Stimulated activated CD8-positive, alpha-beta memory T cell treated with anti-CD3 and anti-CD28 coated beads, Interleukin-7, amount 100 ng/mL, for 4 hours (primary cell): ENCODE data around the gene CRADD.
"Not testable (repeated sequence)": the region's sequence is repeated elsewhere in the genome, so short reads cannot be mapped to it uniquely, and the experiment has no call there.

Source experiments
- DNase-seq, 2 donors: peaks; one replicate each; pipeline ENCODE4 v3.0.0-alpha.2; 2020; ENCODE audit warnings: low read depth in 2 of 2

Gene CRADD

GRCh38 chr12:93706824-93707223 lies 29.6 kb downstream of the CRADD start:
- no peak for DNase-seq

DNA sequence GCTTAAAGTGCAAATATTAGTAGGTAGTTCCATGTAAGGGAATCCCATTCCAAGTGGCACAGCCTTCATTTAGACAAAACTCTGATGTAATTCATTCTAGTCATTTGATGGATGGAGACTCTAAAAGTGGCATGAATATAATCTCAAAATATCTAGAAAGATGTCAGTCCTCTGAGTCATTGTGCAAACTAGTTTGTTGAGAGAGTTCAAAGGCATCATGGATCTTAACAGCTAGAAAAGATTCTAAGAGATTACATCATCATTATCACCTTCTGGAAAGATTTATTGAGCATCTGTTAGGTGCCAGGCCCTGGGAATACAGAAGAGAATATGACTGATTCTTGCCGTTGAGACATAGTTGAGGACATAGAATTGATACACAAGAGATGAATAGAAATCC lies 30.7 kb downstream of the CRADD start:
- DNase-seq: no peak

GRCh38 chr12:93708952-93709351 lies 31.8 kb downstream of the CRADD start:
- no peak for DNase-seq

GRCh38 chr12:93709386-93709785 lies 32.2 kb downstream of the CRADD start:
- no peak for DNase-seq

- DNase-seq: no peak
These were observed 33.4 kb downstream of the CRADD start for GRCh38 chr12:93710574-93710926.

- not testable (repeated sequence) for DNase-seq
These were observed 34.3 kb downstream of the CRADD start for GRCh38 chr12:93711502-93711901.

GRCh38 chr12:93712200-93712599 lies 35.0 kb downstream of the CRADD start:
- DNase-seq: no peak

GRCh38 chr12:93713060-93713459 lies 35.9 kb downstream of the CRADD start:
- DNase-seq: no peak

DNA sequence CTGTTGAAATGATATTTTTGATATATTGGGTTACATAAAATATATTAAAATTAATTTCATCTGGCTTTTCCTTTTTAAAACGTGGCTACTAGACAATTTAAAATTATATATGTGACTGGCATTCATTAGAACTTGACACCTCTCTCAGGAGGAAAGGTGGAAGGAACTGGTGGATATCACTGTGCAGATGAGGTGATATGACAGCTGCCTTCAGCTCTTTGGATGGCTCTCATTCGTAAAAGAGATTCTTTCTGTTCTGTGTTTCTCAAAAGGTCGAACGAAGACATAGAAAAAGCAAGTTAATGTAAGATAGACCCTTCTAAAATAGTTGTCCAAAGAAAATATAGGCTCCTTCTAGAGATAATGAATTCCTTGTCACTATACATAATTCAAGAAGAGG lies 36.6 kb downstream of the CRADD start:
- no peak for DNase-seq

GRCh38 chr12:93714382-93714781 lies 37.2 kb downstream of the CRADD start:
- no peak for DNase-seq

DNA sequence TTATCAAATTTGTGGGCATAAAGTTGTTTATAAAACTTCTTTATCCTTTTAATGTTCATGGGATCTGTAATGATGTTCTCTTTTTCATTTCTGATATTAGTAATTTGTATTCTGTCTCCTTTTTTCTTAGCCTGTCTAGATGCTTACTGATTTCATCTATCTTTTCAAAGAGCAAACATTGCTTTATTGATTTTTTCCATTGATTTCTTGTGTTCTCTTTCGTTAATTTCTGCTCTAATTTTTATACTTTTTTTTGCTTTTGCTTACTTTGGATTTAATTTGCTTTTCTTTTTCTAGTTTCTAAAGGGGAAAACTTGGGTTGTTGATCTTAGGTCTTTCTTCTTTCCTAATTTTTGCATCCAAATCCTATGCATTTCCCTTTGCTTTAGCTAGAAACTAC lies 42.5 kb downstream of the CRADD start:
- no peak for DNase-seq

- DNase-seq: no peak
These were observed 43.4 kb downstream of the CRADD start for GRCh38 chr12:93720559-93720958.

GRCh38 chr12:93722179-93722578 lies 45.0 kb downstream of the CRADD start:
- DNase-seq: no peak

DNA sequence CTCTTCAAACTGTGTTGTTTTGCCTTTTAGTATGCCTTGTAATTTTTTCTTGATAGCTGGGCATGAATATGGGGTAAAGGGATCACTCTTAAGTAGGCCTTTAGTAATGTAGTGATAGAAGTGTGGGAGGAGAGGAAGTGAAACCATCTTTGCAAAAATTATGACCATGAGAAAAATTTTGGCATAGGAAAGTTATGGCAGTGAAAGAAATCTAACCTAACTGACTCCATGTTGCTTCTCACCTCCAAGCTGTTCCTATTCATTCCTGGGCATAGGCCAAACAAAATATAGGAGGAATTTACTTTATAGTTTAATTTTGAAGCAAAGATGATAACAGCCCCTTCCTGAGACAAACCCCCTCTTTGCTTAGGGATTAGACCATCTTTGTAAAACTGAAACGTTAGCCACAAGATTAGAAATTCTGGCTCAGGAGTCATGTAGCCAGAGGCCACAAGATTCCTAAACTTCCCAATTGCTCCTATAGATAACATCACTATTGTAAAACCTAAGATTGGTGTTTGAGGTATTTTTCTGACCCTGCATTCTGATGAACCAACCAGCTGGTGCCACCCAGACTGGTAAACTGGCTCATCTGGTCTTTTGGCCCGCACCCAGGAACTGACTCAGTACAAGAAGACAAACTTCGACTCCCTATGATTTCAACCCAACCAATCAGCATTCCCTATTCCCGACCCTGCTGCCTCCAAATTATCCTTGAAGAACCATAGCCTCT lies 45.8 kb downstream of the CRADD start:
- DNase-seq: no peak

DNA sequence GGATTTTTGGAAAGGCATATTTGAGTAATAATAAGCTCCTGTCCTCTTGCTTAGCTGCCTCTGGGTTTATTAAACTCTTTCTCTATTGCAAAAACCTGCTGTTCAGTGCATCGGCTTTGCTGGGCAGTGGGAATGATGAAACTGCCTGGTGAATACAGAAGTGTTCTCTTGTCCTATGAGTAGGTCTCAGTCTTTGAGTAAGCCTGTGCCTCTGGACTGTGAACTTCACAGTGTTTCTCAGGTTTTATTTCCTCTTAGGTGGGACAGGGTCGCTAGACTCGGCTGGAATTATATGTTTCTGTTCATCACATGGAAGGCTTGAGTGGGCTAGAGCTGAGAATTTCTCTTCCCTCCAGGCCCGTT lies 46.4 kb downstream of the CRADD start:
- DNase-seq: no peak

GRCh38 chr12:93725531-93725930 lies 48.4 kb downstream of the CRADD start:
- DNase-seq: no peak

- no peak for DNase-seq
These were observed 50.1 kb downstream of the CRADD start for GRCh38 chr12:93727195-93727811.

GRCh38 chr12:93727911-93728310 lies 50.7 kb downstream of the CRADD start:
- DNase-seq: no peak

GRCh38 chr12:93729934-93730333 lies 52.8 kb downstream of the CRADD start:
- no peak for DNase-seq

DNA sequence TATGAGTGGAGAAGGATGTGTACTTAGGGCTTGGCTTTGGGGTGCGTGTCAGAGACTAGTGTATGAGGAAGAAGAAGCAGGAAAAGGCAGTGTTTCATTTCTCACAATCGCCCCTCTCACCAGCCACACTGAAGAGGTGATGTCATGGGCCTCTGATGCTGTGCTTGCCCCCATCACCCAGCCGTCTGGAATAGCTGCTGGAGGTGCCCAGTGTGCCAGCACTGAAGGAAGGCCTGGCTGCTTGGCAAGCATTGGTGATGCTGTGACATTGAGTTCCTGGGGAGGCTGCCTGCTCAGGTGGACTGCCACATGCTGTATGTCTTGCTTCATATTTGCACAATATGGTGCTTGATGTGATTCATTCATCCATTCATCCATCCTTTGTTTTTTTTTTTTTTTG lies 56.2 kb downstream of the CRADD start:
- DNase-seq: no peak

DNA sequence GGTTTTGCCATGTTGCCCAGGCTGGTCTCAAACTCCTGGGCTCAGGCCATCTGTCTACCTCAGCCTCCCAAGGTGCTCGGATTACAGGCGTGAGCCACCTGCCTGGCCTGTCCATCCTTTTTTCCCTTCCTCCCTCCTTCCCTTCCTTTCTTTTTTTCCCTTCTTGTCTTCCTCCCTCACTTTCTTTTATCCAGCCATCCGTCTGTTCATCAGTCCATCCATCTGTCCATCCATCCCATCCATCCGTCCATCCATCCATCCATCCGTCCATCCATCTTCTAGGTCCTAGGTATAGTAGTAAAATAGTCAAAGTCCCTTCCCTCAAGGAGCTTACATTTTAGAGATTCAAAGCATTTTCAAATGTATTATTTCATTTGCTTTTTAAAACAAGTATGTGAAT lies 56.8 kb downstream of the CRADD start:
- DNase-seq: no peak

DNA sequence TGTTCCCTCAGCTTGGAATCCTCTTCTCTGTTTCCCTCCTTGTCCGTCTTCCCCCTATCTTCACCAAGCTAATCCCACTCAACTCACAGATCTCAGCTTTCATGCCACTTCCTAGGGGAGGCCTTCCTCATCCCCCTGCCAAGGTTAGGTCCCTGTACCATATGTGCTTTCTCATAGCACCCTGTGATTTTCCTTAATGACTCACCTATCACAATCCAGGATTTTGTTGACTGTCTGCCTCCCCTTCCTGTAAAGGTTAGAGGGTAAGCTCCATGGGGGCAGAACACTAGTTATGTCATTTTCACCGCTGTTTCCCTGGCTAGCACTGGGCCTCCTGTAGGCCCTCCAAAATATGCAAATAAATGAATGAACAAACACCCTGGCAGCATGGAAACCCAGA lies 57.6 kb downstream of the CRADD start:
- no peak for DNase-seq

DNA sequence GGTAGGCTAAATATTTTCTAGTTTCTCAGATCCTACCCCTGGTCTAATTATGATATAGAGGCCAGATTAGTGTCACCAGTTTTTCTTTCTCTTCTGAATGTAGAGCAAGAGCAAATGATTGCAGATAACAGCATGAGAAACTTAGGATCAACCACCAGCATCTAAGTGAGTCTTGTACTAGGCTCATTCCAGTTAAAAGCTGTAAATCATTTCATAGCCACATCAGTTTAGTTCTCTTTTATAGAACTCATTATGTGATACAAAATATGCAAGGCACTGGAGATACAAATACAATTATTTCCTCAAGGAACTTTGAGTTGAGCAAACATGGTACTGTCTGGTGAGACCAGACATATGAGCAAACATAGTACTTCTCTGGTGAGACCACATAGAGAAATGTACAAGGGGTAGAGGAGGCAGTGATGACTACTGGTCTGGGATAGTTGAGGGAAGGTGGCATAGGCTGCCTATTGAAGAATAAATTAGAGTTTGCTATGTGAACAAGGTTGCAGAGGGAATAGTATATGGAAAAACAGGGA lies 59.5 kb downstream of the CRADD start:
- no peak for DNase-seq
